Measurements from ENCODE around the gene ENTPD7. TPM values are rescaled to one million over a fixed set of nuclear protein-coding genes. Genes with fewer than 3 reads are reported as not detected.

ENTPD7 gene
- total and polyA plus RNA-seq, 9 of the 15 experiments (the other 6 are each of a cell fraction or from before 2014, with no cell fraction given) = 1.4 to 13.9 (median 8.5) TPM

- TF ChIP-seq, protein P1, sequence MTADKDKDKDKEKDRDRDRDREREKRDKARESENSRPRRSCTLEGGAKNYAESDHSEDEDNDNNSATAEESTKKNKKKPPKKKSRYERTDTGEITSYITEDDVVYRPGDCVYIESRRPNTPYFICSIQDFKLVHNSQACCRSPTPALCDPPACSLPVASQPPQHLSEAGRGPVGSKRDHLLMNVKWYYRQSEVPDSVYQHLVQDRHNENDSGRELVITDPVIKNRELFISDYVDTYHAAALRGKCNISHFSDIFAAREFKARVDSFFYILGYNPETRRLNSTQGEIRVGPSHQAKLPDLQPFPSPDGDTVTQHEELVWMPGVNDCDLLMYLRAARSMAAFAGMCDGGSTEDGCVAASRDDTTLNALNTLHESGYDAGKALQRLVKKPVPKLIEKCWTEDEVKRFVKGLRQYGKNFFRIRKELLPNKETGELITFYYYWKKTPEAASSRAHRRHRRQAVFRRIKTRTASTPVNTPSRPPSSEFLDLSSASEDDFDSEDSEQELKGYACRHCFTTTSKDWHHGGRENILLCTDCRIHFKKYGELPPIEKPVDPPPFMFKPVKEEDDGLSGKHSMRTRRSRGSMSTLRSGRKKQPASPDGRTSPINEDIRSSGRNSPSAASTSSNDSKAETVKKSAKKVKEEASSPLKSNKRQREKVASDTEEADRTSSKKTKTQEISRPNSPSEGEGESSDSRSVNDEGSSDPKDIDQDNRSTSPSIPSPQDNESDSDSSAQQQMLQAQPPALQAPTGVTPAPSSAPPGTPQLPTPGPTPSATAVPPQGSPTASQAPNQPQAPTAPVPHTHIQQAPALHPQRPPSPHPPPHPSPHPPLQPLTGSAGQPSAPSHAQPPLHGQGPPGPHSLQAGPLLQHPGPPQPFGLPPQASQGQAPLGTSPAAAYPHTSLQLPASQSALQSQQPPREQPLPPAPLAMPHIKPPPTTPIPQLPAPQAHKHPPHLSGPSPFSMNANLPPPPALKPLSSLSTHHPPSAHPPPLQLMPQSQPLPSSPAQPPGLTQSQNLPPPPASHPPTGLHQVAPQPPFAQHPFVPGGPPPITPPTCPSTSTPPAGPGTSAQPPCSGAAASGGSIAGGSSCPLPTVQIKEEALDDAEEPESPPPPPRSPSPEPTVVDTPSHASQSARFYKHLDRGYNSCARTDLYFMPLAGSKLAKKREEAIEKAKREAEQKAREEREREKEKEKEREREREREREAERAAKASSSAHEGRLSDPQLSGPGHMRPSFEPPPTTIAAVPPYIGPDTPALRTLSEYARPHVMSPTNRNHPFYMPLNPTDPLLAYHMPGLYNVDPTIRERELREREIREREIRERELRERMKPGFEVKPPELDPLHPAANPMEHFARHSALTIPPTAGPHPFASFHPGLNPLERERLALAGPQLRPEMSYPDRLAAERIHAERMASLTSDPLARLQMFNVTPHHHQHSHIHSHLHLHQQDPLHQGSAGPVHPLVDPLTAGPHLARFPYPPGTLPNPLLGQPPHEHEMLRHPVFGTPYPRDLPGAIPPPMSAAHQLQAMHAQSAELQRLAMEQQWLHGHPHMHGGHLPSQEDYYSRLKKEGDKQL (CRISPR knock-in tag; IDR thresholded peaks at IDR 0.05; ENCODE audit: borderline replicate concordance) = no peak
- TF ChIP-seq ZNF217 (CRISPR knock-in tag; IDR thresholded peaks at IDR 0.05) (no peak), RFX1 (IDR thresholded peaks at IDR 0.05) (no peak), POLR3G (IDR thresholded peaks at IDR 0.05; ENCODE audit: extremely low read depth, insufficient read length, insufficient replicate concordance) (no peak), THAP12 (CRISPR knock-in tag; IDR thresholded peaks at IDR 0.05) (peak; percentile 61; the same call in 1 of the 2 replicates), LCOR (CRISPR knock-in tag; IDR thresholded peaks at IDR 0.05) (peak; percentile 77), IRF2 (CRISPR knock-in tag; IDR thresholded peaks at IDR 0.05) (no peak), STAG1 (CRISPR knock-in tag; IDR thresholded peaks at IDR 0.05; ENCODE audit: borderline replicate concordance) (no peak), MAFG (tag; conservative IDR thresholded peaks at IDR 0.05) (no peak), PREB (CRISPR knock-in tag; IDR thresholded peaks at IDR 0.05) (no peak), STAT5A (IDR thresholded peaks at IDR 0.05; ENCODE audit: borderline replicate concordance, low read length) (no peak; the same call in 1 of the 2 replicates), WHSC1 (IDR thresholded peaks at IDR 0.05; ENCODE audit: low read length) (no peak), SMAD4 (CRISPR knock-in tag; conservative IDR thresholded peaks at IDR 0.05) (0 out of 2 replicates have a peak, but pooled peaks have one; percentile 57), ARHGAP35 (IDR thresholded peaks at IDR 0.05; ENCODE audit: partially characterized antibody) (no peak), ZFP30 (CRISPR knock-in tag; IDR thresholded peaks at IDR 0.05; ENCODE audit: borderline replicate concordance) (no peak), RBM14 (IDR thresholded peaks at IDR 0.05; ENCODE audit: borderline replicate concordance, insufficient read depth, low read depth, low read length) (no peak)
- TF ChIP-seq, protein P2, sequence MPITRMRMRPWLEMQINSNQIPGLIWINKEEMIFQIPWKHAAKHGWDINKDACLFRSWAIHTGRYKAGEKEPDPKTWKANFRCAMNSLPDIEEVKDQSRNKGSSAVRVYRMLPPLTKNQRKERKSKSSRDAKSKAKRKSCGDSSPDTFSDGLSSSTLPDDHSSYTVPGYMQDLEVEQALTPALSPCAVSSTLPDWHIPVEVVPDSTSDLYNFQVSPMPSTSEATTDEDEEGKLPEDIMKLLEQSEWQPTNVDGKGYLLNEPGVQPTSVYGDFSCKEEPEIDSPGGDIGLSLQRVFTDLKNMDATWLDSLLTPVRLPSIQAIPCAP (CRISPR knock-in tag; IDR thresholded peaks at IDR 0.05; ENCODE audit: borderline replicate concordance) = no peak
These were observed 38.4 kb upstream of the ENTPD7 start (continued) for GRCh38 chr10:99620711-99621453.
